Measurements from ENCODE around the gene MAGI2.

DNA sequence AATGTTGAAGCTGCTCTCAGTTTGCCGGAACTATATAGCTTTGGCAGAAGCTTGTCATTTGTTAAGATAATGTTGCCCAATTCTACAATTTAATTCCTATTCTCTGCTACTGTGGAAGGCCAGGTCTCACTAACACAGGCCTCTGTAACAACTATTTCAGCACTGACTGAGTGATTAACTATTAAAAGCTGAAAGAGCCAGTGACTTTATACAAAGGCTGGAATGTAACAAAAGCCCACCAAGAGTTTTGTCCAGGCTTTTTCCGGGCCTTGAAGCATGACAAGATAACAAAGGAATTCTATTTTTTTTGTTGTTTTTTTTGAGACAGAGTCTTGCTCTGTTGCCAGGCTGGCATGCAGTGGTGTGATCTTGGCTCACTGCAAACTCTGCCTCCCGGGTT lies 859.3 kb downstream of the MAGI2 start:
- TF ChIP-seq ATRX (CRISPR knock-in tag; IDR thresholded peaks at IDR 0.05; ENCODE audit: borderline replicate concordance): no peak
- TF ChIP-seq MTA3 (CRISPR knock-in tag; IDR thresholded peaks at IDR 0.05): no peak
- TF ChIP-seq, protein P1, sequence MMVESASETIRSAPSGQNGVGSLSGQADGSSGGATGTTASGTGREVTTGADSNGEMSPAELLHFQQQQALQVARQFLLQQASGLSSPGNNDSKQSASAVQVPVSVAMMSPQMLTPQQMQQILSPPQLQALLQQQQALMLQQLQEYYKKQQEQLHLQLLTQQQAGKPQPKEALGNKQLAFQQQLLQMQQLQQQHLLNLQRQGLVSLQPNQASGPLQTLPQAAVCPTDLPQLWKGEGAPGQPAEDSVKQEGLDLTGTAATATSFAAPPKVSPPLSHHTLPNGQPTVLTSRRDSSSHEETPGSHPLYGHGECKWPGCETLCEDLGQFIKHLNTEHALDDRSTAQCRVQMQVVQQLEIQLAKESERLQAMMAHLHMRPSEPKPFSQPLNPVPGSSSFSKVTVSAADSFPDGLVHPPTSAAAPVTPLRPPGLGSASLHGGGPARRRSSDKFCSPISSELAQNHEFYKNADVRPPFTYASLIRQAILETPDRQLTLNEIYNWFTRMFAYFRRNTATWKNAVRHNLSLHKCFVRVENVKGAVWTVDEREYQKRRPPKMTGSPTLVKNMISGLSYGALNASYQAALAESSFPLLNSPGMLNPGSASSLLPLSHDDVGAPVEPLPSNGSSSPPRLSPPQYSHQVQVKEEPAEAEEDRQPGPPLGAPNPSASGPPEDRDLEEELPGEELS (CRISPR knock-in tag; IDR thresholded peaks at IDR 0.05): no peak
- no peak for TF ChIP-seq XRCC5 (optimal IDR thresholded peaks at IDR 0.05; ENCODE audit: low read length)
